KBM-7 (cell line): ENCODE measurements around the gene DAP.
"Not testable (repeated sequence)": the region's sequence is repeated elsewhere in the genome, so short reads cannot be mapped to it uniquely, and the experiment has no call there.

Source experiments
- DNase-seq: peaks from one replicate; pipeline ENCODE4 v3.0.0-alpha.2; 2015
- in situ Hi-C: fragments of 300-500 bp; cut with MboI; formaldehyde crosslinking; loops from 2 replicates; pipeline ENCODE4 v1.14.3; 2020; ENCODE audit warnings: low sequenced_read_pairs, low pct_unique_long_range_greater_than_20kb, mixed read lengths

DAP gene

DNA sequence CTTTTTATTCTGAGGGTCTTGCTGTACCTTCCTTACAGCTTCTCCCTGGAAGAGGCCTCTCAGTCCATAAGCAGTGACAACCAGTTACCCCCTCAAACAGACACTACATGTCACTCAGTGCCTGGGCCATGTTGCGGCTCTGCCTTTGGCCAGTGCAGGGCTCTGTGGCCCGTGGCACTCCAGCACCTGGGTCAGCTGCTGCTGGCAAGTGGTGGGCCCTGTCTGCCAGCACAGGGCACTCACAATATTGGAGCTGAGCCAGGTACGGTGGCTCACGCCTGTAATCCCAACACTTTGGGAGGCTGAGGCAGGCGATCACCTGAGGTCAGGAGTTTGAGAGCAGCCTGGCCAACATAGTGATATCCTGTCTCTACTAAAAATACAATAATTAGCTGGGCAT, 24.2 kb downstream of the DAP start:
- DNase-seq = no peak
- in situ Hi-C loops = no loop called here

DNA sequence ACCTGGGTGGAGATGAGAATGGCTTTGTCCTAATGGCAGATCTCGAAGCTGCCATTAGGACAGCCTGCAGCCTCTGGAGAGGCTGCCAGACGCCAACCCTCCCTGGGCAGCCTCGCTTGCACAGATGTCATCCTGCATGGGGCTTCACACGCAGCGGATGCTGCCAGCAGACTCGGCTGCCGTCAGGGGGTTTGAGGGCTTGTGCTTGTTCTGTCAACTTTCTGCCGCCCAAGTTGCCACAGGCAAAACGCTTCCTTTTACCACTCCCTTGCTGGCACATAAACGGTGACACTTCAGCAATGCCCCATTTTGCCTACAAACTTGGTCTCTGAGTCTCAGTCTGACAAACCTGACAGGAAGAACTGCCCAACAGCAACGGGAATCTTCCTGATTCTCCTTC, 24.7 kb downstream of the DAP start:
- no peak for DNase-seq
- in situ Hi-C loops = no loop called here

DNA sequence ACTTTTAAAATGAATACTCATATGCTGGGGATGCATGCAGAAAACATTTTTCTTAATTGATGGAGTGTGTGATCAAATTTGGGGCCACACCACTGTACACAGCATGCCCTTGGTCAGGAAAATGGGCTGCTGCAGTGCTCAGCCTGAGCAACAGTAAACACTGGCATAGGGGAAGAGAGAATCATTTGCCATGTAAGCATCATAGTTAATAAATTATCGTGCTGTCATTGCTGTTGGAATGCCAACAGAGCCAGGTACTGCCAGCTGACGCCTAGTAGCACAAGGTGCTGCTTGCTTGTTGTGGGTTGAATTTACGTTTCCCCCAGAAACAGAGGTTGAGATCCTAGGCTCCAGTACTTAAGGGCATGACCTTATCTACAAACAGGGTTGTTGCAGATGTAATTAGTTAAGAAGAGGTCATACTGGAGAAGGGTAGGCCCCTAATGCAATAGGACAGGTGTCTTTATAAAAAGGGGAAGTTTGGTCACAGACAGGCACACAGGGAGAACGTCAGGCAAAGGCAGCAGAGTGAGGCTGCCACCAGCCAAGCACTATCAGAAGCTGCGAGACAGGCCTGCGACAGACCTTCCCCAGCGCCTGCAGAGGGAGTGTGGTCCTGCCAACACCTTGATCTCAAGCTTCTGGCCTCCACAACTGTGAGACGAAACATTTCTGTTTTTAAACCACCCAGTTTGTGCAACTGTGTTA, 25.3 kb downstream of the DAP start:
- in situ Hi-C loops = no loop called here
- DNase-seq = peak; percentile 60

DNA sequence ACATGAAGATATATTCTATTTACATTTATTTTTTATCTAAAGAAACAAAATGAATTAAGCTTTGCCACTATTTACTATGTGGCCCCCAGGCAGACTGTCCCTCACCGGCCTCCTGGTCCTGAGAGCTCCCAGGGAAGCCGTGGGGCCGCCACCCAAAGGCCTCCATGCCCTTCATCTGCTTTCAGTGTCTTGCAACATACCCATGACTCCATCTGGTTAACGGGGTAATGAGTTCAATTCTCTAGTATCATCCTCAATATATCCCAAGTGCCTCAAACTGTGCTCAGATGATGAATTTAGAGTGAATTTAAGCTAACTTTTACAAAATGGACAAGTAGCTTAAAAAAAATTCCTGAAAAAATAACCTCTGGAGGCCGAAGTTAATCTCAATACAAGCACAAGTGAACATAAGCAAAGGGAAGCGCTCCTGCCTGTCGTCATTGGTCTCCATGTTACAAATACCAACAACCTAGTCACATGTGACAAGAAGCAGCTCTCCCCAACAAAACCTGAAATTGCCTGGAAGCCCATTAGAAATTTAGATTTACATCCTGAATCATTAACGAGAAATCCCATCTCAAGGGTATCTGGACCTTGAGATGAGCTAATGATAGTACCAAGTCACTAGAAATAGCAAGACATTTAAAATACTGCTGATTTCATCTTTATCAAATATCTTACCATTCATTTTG, 26.1 kb downstream of the DAP start:
- in situ Hi-C loops = no loop called here
- DNase-seq = no peak

- in situ Hi-C loops = no loop called here
Measured at GRCh38 chr5:10734037-10734709, 26.9 kb downstream of the DAP start.

DNA sequence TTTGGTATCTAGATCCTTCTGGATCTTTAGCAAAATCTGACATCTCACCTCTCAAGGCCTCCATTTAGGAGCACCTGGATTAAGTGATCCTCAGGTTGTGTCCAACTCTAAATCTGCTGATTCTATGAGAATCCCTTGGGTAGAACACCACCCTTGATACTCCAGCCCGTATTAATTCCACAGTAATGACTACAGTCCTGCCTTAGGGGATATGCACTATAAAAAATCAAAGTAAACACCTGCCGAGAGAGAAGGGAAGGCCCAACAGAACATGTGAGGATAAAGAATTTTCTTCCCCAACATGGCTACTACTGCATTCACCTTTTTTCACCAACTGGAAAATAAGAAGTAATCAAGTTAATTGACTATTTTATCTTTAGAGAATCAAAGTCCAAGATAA, 27.6 kb downstream of the DAP start:
- DNase-seq = no peak
- in situ Hi-C loops = no loop called here

More at GRCh38 chr5:10734037-10734709, 26.9 kb downstream of the DAP start:
- DNase-seq = no peak

GRCh38 chr5:10731913-10732312, 29.1 kb downstream of the DAP start:
- in situ Hi-C loops = no loop called here
- no peak for DNase-seq

DNA sequence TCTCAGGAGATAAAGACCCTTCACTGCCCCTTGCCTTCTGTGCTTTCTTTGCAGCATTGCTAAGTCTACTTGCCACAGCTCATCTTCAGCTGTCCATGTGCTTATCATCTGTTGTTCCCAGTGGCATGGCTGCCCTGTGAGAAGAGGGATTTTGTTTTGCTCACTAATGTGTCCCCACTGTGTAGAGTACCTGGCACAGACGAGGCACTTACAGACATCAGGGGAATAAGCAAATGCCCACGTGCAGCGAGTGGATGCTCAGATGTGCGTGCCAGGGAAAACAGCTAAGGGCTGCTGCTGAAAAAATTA, 31.0 kb downstream of the DAP start:
- no peak for DNase-seq
- in situ Hi-C loops = no loop called here

DNA sequence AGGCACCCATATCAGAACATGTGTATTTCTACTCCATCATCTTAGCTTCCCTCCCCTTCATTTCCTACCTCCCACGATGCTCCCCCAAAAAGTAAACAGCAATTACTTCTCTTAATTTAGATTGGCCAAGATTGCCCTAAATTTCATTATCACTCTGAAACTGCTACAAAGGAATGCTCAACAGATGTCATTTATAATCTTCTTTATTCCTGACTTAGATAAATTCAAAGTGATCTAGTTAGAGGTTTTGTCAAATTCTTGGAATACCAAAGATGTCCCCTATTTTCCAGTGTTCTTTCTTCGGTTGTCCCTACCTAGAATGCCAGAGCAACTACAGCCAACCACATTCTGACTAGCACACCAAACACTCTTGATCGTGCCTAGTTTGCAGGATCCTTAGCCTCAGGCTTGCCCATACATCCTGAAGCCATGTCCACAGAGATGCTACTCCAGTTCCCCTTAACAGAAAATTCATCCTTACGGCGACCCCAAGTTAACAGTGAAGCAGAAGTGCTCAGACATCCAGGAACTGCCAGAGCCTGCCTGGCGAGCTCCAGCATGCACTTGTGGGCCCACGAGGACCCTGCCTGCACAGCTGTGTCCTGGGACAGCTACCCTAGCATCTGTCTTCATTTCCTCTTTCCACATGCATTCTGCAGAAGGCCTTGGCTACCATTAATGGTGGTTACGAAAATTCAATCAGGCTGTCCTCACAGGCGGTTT, 31.6 kb downstream of the DAP start:
- in situ Hi-C loops = no loop called here
- peak; percentile 53 for DNase-seq

GRCh38 chr5:10728679-10729078, 32.4 kb downstream of the DAP start:
- DNase-seq = no peak
- in situ Hi-C loops = no loop called here

DNA sequence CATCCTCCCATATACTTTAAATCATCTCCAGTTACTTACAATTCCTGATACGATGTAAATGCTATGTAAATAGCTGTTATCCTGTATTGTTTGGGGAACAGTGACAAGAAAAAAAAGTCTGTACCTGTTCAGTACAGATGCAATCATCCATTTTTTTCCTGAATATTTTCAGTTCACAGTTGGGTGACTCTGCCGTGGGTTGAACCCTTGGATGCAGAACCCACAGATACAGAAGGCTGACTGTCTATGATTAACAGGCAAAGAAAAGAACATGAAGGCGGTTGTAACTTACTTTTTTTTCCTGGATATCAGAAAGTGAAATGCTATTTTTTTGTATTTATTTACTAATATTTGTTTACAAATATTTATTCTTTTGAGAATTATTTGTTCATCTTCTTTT, 33.2 kb downstream of the DAP start:
- no peak for DNase-seq
- in situ Hi-C loops = no loop called here

- in situ Hi-C loops = no loop called here
- DNase-seq = no peak
Measured at GRCh38 chr5:10726913-10727517, 34.0 kb downstream of the DAP start.

DNA sequence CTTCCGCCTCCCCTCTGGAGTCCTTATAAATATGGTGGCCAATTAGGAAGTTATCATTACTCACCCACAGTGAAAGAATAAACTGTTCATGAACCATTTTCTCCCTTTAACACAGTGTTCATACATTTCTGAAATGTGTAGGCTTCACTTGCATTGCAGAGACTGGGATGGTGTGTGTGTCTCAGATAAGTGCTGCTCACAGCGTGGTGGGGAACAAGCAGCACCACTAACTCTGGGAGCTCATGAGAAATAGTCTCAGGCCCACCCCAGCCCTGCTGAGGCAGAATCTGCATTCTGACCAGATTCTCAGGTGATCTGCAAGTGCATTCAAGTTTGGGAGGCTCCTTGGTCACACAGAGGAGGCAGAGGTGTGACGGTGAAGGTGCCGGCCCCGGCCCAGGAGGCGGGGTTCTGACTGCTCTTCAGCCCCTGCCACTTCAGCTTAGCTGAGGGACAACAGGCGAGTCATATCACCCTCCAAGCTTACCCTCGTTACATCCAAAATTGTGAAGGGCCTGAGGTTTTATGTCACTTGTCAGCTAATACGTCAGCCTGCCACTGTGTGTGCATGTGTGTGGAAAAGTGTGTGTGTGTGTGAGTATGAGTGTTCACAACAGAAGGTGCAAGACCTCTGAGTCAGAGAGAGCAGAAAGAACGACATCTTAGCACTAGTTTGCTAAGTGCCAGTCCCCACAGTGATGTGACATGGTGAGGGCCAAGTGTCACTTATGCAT, 34.7 kb downstream of the DAP start:
- in situ Hi-C loops = no loop called here
- DNase-seq = no peak

GRCh38 chr5:10725636-10726035, 35.4 kb downstream of the DAP start:
- in situ Hi-C loops = no loop called here
- no peak for DNase-seq

- no peak for DNase-seq
- in situ Hi-C loops = no loop called here
Measured at GRCh38 chr5:10724781-10725507, 36.1 kb downstream of the DAP start.

DNA sequence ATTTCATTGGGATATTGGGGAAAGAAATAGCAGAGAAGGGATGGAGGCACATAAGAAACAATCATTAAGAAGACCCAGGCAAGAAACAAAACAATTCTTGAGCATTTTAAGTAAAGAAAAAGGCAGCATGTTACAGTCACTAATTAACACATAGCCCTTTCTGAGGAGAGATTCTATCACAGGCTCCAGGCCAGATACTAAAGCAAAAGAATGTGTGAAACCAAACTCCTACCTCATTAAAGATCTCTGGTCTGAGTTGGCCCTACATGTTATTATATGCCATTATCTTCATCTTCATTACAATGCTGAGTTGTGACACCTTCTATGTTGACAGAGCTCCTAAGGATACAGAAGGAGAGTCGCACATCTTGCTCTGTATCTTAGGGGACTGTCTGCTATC, 37.5 kb downstream of the DAP start:
- in situ Hi-C loops = no loop called here

DNA sequence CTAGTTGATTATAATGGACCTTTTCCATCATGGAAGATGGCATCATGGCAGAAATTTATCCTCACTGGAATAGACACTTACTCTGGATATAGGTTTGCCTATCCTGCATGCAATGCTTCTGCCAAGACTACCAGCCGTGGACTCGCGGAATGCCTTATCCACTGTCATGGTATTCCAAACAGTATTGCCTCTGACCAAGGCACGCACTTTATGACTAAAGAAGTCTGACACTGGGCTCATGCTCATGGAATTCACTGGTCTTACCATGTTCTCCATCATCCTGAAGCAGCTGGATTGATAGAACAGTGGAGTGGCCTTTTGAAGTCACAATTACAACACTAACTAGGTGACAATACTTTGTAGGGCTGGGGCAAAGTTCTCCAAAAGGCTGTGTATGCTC, 40.3 kb downstream of the DAP start:
- in situ Hi-C loops, DNase-seq: not testable (repeated sequence)

More for the DNA sequence above, 37.5 kb downstream of the DAP start:
- DNase-seq = no peak

DNA sequence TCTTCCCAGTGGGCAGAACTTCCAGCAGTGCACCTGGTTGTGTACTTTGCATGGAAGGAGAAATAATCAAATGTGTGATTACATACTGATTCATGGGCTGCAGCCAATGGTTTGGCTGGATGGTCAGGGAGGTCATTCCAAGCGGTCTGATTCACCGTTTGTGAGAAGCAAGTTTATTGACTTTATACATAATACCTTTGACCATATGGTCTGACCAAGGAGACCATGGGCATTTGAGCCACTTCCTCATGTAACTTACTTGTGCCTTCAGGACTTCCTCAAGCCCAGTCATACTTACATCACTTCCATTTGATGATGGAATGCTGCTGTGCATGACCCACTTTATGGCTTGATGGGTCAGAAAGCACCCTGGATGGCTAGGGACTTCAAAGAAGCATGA, 41.1 kb downstream of the DAP start:
- DNase-seq = no peak
- in situ Hi-C loops = no loop called here
